T-helper 1 cell treated with Interleukin-12 subunit alpha and Interleukin-12 subunit beta and Interleukin-4 antibody, amounts not matched to agents 30 μg/mL and 1 μg/mL, for 36 hours (primary cell): ENCODE measurements around the gene DCTN2.
"Not testable (repeated sequence)": the region's sequence is repeated elsewhere in the genome, so short reads cannot be mapped to it uniquely, and the experiment has no call there.

Source experiments
- H3K27ac Mint-ChIP-seq: one replicate; pipeline ENCODE4 v1.8.0; 2021; ENCODE audit warnings: mild to moderate bottlenecking, mixed read lengths
- H3K27me3 Mint-ChIP-seq: one replicate; pipeline ENCODE4 v1.8.0; 2021; ENCODE audit warnings: low read depth, mixed read lengths
- H3K36me3 Mint-ChIP-seq: one replicate; pipeline ENCODE4 v1.8.0; 2021; ENCODE audit warnings: low read depth, mixed read lengths
- H3K4me1 Mint-ChIP-seq: one replicate; pipeline ENCODE4 v1.8.0; 2021; ENCODE audit warnings: low read depth, mixed read lengths
- H3K4me3 Mint-ChIP-seq: one replicate; pipeline ENCODE4 v1.8.0; 2021; ENCODE audit warnings: mild to moderate bottlenecking, moderate library complexity, mixed read lengths
- H3K9me3 Mint-ChIP-seq: one replicate; pipeline ENCODE4 v1.8.0; 2021; ENCODE audit warnings: mixed read lengths

DCTN2 gene

DNA sequence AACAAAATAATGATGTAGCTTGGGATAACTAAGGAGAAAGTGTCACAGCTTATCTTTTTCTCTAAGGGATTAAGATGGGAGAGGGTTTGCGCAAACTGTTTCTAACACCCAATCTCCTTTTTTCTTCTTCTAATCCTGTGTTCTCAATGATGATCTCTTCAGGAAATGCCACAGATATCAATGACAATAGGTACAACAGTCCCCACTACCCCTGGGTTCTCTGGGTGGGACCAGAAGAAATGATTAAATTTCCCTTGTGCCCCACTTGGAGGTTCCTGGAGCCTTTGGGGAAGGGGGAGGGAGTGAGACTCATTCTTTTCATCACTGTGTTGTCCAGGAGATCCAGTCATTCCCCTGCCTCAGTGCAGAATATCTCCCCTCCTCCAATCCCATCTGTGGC lies 35.4 kb upstream of the DCTN2 start:
- no peak overlapping the region for H3K4me3 Mint-ChIP-seq
- no peak overlapping the region for H3K27ac Mint-ChIP-seq
- H3K9me3 Mint-ChIP-seq: no peaks in the 10 kb centered on the region
- peaks cover 5% of the 10 kb centered on the region for H3K27me3 Mint-ChIP-seq
- no peaks in the 10 kb centered on the region for H3K36me3 Mint-ChIP-seq
- H3K4me1 Mint-ChIP-seq: peaks cover 4% of the 10 kb centered on the region

GRCh38 chr12:57581802-57582201 lies 34.8 kb upstream of the DCTN2 start:
- Mint-ChIP-seq H3K4me3 (no peak overlapping the region), H3K27me3 (peaks cover 5% of the 10 kb centered on the region), H3K36me3 (no peaks in the 10 kb centered on the region), H3K27ac (no peak overlapping the region), H3K9me3 (no peaks in the 10 kb centered on the region), H3K4me1 (peaks cover 4% of the 10 kb centered on the region)

- H3K9me3 Mint-ChIP-seq: no peaks in the 10 kb centered on the region
- no peak overlapping the region for H3K27ac Mint-ChIP-seq
- no peaks in the 10 kb centered on the region for H3K36me3 Mint-ChIP-seq
- H3K4me1 Mint-ChIP-seq: peaks cover 4% of the 10 kb centered on the region
- peaks cover 5% of the 10 kb centered on the region for H3K27me3 Mint-ChIP-seq
- no peak overlapping the region for H3K4me3 Mint-ChIP-seq
Observed at GRCh38 chr12:57580466-57580795, 33.4 kb upstream of the DCTN2 start.

GRCh38 chr12:57579677-57580465 lies 32.9 kb upstream of the DCTN2 start:
- Mint-ChIP-seq H3K4me1 (peaks cover 4% of the 10 kb centered on the region), H3K27ac (no peak overlapping the region), H3K9me3 (no peaks in the 10 kb centered on the region), H3K27me3 (peaks cover 5% of the 10 kb centered on the region), H3K36me3 (no peaks in the 10 kb centered on the region), H3K4me3 (no peak overlapping the region)

DNA sequence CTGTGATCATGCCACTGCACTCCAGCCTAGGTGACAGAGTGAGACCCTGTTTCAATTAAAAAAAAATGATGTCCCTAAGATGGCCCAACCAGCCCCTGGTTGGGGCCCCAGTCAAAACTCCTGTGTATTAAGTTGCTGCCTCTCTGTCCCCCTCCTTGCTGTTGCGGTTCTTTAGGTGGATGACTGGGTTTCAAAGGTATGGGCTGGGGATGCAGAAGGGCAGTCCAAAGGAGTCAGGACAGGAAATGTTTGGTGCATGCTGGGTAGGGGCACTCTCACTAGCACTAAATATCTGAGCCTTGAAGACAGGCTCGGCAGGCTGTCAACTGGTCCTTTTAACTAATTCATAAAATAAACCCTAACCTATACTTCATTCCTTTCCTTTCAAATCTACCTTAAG lies 32.0 kb upstream of the DCTN2 start:
- Mint-ChIP-seq H3K36me3 (no peaks in the 10 kb centered on the region), H3K27ac (no peak overlapping the region), H3K4me1 (peaks cover 4% of the 10 kb centered on the region), H3K9me3 (no peaks in the 10 kb centered on the region), H3K4me3 (no peak overlapping the region), H3K27me3 (peaks cover 5% of the 10 kb centered on the region)

DNA sequence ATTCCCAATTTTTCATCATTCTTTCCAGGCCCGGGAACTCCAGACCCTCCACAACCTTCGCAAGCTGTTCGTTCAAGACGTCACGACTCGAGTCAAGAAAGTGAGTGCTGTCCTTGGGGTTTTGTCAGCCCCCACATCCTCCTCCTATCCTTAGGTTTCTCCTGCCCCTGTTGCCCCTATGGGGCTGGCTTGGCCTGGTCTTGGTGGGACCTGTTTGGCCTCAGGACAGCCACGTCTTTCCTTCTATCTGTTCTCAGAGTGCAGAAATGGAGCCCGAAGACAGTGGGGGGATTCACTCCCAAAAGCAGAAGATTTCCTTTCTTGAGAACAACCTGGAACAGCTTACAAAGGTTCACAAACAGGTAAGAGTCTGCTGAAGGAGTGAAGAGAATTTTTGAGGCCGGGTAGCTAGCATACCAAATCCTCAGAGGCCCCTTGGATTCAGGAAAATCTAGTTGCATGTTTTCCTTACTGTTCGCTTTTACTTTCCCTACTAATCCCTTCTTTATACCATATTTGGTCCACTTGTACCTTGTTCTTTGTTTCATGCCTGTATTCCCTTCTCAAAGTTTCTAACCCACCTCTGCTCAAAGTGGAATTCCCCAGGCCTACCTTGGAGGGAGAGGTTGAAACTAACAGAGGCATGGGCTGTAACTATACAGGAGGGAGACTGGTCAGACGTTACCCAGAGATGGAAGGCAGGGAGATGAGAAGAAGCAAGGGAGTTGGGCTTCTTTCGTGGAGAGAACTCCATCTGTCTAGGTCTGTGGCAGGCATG lies 31.2 kb upstream of the DCTN2 start:
- Mint-ChIP-seq H3K27ac (no peak overlapping the region), H3K27me3 (peaks cover 1% of the 10 kb centered on the region), H3K4me3 (no peak overlapping the region), H3K4me1 (peaks cover under 1% of the 10 kb centered on the region), H3K36me3 (no peaks in the 10 kb centered on the region), H3K9me3 (no peaks in the 10 kb centered on the region)

DNA sequence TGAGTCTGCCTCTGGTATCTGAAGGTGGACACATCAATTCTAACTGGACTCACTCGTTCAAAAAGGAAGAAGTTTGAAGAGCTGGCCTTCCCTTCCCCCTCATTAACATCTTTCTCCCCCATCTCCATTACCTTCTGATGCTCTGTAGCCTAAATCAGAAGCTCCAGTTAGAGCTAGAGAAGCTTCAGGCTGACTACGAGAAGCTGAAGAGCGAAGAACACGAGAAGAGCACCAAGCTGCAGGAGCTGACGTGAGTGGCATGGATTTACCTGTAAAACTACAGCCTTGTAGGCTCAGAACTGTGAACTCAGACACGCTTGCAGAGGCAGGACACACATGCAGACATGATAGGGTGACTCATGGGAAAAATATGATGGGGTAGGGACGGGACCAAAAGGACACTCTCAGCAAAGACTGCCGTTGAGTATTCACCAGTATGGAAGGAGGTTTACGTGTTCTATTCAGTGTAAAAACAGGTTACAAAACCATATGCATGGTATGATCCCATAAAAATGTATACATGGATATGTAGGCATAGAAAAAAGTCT lies 29.7 kb upstream of the DCTN2 start:
- no peak overlapping the region for H3K27ac Mint-ChIP-seq
- H3K4me3 Mint-ChIP-seq: no peak overlapping the region
- no peaks in the 10 kb centered on the region for H3K9me3 Mint-ChIP-seq
- H3K36me3 Mint-ChIP-seq: no peaks in the 10 kb centered on the region
- H3K4me1 Mint-ChIP-seq: no peaks in the 10 kb centered on the region
- H3K27me3 Mint-ChIP-seq: no peaks in the 10 kb centered on the region

GRCh38 chr12:57575771-57576612 lies 29.0 kb upstream of the DCTN2 start:
- H3K4me1 Mint-ChIP-seq: no peaks in the 10 kb centered on the region
- no peak overlapping the region for H3K4me3 Mint-ChIP-seq
- H3K27ac Mint-ChIP-seq: no peak overlapping the region
- no peaks in the 10 kb centered on the region for H3K27me3 Mint-ChIP-seq
- no peaks in the 10 kb centered on the region for H3K36me3 Mint-ChIP-seq
- no peaks in the 10 kb centered on the region for H3K9me3 Mint-ChIP-seq

- no peaks in the 10 kb centered on the region for H3K36me3 Mint-ChIP-seq
- no peaks in the 10 kb centered on the region for H3K27me3 Mint-ChIP-seq
- H3K9me3 Mint-ChIP-seq: no peaks in the 10 kb centered on the region
- H3K4me1 Mint-ChIP-seq: no peaks in the 10 kb centered on the region
- H3K4me3 Mint-ChIP-seq: no peak overlapping the region
- H3K27ac Mint-ChIP-seq: no peak overlapping the region
Observed at GRCh38 chr12:57574795-57575194, 27.8 kb upstream of the DCTN2 start.

GRCh38 chr12:57571926-57572762 lies 25.2 kb upstream of the DCTN2 start:
- H3K27me3 Mint-ChIP-seq: no peaks in the 10 kb centered on the region
- H3K4me3 Mint-ChIP-seq: no peak overlapping the region
- H3K9me3 Mint-ChIP-seq: no peaks in the 10 kb centered on the region
- no peaks in the 10 kb centered on the region for H3K4me1 Mint-ChIP-seq
- no peak overlapping the region for H3K27ac Mint-ChIP-seq
- H3K36me3 Mint-ChIP-seq: no peaks in the 10 kb centered on the region

GRCh38 chr12:57570438-57570837 lies 23.4 kb upstream of the DCTN2 start:
- not testable (repeated sequence) for H3K27ac Mint-ChIP-seq, H3K4me1 Mint-ChIP-seq, H3K36me3 Mint-ChIP-seq, H3K9me3 Mint-ChIP-seq, H3K27me3 Mint-ChIP-seq, H3K4me3 Mint-ChIP-seq

DNA sequence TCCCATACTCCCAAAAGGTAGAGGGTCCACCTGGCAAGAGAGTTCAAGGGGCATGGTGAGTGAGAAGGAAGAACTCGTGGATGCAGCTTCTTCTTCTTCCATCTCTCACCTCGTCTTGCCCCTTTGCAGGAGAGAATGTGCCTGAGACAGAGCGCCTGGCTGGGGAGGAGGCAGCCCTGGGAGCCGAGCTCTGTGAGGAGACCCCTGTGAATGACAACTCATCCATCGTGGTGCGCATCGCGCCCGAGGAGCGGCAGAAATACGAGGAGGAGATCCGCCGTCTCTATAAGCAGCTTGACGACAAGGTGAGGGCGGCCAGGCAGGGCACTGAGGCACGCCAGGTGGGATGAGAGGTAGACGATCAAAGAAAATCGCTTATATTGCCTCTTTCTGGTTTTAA lies 22.9 kb upstream of the DCTN2 start:
- H3K36me3 Mint-ChIP-seq: no peaks in the 10 kb centered on the region
- H3K4me3 Mint-ChIP-seq: no peak overlapping the region
- no peaks in the 10 kb centered on the region for H3K27me3 Mint-ChIP-seq
- no peak overlapping the region for H3K27ac Mint-ChIP-seq
- no peaks in the 10 kb centered on the region for H3K9me3 Mint-ChIP-seq
- H3K4me1 Mint-ChIP-seq: no peaks in the 10 kb centered on the region

GRCh38 chr12:57568838-57569237 lies 21.8 kb upstream of the DCTN2 start:
- Mint-ChIP-seq H3K4me3 (no peak overlapping the region), H3K27me3 (no peaks in the 10 kb centered on the region), H3K9me3 (no peaks in the 10 kb centered on the region), H3K4me1 (no peaks in the 10 kb centered on the region), H3K36me3 (no peaks in the 10 kb centered on the region), H3K27ac (no peak overlapping the region)
